Measurements from ENCODE around the gene AASDH.

DNA sequence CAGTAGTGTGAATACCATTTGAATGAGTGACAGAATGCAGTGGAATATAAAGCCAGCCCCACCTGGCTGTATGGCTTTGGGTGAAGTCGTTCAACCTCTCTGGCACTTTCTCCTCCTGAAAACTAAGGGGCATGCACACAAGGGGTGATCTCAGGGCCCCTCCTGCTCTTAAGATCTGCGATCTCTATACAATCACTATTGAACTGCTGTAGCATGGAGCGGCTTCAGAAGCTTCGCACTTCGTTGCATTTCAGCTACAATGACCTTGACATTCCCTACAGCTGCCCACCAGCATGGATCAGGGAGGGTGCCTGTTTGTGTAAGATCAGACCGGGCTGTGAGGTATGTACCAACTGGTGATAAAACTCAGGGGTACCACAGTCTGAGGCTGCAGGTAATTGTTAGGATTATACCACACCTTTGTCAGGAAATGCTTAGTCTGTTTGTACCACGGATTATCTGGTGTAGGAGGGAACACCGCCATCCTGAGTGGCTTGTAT lies 85.2 kb downstream of the AASDH start:
- TF ChIP-seq CTCF (IDR thresholded peaks at IDR 0.05), result no peak
- TF ChIP-seq ZFX (IDR thresholded peaks at IDR 0.05; ENCODE audit: borderline replicate concordance), result no peak

Data from 22Rv1 (cell line).